Ishikawa (cell line): Measurements from ENCODE around the gene GLE1.

ENCODE experiments used
- CEBPB ChIP-seq: IDR thresholded peaks from 2 replicates; pipeline ENCODE4 v1.6.1; 2012
- CREB1 ChIP-seq: IDR thresholded peaks from 2 replicates; pipeline ENCODE4 v1.6.1; 2012; ENCODE audit warnings: low read depth
- EGR1 ChIP-seq: IDR thresholded peaks from 2 replicates; pipeline ENCODE4 v1.6.1; 2012
- EP300 ChIP-seq: IDR thresholded peaks from 2 replicates; pipeline ENCODE4 v1.6.1; 2012; ENCODE audit warnings: borderline replicate concordance
- FOXM1 ChIP-seq: IDR thresholded peaks from 2 replicates; pipeline ENCODE4 v1.6.1; 2012; ENCODE audit warnings: low read depth, borderline replicate concordance
- NFIC ChIP-seq: IDR thresholded peaks from 2 replicates; pipeline ENCODE4 v1.6.1; 2012
- RAD21 ChIP-seq: IDR thresholded peaks from 2 replicates; pipeline ENCODE4 v1.6.1; 2012; ENCODE audit warnings: low read depth
- TCF12 ChIP-seq: IDR thresholded peaks from 2 replicates; pipeline ENCODE4 v1.6.1; 2012; ENCODE audit warnings: low read depth
- TEAD4 ChIP-seq: IDR thresholded peaks from 2 replicates; pipeline ENCODE4 v1.6.1; 2012
- ZBTB7A ChIP-seq: IDR thresholded peaks from 2 replicates; pipeline ENCODE4 v1.6.1; 2012; ENCODE audit warnings: low read depth
- TF ChIP-seq, protein P1 (sequence below): IDR thresholded peaks from 2 replicates; pipeline ENCODE4 v1.6.1; 2012
- TF ChIP-seq, protein P2 (sequence below): IDR thresholded peaks from 2 replicates; pipeline ENCODE4 v1.6.1; 2012
- TF ChIP-seq, protein P3 (sequence below): IDR thresholded peaks from 2 replicates; pipeline ENCODE4 v1.6.1; 2012; ENCODE audit warnings: low read depth, mild to moderate bottlenecking

DNA sequence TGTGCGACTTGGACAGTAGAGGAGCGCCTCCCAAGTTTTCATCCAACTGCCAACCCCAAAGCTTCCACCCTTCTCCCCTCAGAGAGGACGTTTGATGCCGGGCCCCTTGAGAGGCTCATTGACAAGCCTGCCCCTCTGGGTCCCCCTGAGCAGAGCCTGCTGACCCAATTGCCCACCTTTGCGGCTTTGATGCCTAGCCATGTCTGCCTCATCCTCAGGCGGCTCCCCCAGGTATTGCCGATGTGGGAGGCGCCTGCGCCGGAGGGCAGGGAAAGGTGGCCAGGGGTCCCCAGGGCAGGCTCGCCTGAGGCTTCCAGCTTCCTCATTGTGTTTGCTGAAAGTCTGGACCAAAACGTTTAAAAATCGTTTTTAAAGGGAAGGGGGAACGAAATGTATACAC, 47.3 kb upstream of the GLE1 start:
- no peak for TF ChIP-seq RAD21
- no peak for TF ChIP-seq ZBTB7A
- TF ChIP-seq NFIC: no peak
- TF ChIP-seq, protein P1, sequence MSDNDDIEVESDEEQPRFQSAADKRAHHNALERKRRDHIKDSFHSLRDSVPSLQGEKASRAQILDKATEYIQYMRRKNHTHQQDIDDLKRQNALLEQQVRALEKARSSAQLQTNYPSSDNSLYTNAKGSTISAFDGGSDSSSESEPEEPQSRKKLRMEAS: no peak
- no peak for TF ChIP-seq CEBPB
- TF ChIP-seq EGR1: no peak
- no peak for TF ChIP-seq FOXM1
- TF ChIP-seq TEAD4: no peak
- no peak for TF ChIP-seq EP300
- TF ChIP-seq, protein P2, sequence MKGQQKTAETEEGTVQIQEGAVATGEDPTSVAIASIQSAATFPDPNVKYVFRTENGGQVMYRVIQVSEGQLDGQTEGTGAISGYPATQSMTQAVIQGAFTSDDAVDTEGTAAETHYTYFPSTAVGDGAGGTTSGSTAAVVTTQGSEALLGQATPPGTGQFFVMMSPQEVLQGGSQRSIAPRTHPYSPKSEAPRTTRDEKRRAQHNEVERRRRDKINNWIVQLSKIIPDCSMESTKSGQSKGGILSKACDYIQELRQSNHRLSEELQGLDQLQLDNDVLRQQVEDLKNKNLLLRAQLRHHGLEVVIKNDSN: no peak
- no peak for TF ChIP-seq CREB1
- TF ChIP-seq TCF12: no peak
- TF ChIP-seq, protein P3, sequence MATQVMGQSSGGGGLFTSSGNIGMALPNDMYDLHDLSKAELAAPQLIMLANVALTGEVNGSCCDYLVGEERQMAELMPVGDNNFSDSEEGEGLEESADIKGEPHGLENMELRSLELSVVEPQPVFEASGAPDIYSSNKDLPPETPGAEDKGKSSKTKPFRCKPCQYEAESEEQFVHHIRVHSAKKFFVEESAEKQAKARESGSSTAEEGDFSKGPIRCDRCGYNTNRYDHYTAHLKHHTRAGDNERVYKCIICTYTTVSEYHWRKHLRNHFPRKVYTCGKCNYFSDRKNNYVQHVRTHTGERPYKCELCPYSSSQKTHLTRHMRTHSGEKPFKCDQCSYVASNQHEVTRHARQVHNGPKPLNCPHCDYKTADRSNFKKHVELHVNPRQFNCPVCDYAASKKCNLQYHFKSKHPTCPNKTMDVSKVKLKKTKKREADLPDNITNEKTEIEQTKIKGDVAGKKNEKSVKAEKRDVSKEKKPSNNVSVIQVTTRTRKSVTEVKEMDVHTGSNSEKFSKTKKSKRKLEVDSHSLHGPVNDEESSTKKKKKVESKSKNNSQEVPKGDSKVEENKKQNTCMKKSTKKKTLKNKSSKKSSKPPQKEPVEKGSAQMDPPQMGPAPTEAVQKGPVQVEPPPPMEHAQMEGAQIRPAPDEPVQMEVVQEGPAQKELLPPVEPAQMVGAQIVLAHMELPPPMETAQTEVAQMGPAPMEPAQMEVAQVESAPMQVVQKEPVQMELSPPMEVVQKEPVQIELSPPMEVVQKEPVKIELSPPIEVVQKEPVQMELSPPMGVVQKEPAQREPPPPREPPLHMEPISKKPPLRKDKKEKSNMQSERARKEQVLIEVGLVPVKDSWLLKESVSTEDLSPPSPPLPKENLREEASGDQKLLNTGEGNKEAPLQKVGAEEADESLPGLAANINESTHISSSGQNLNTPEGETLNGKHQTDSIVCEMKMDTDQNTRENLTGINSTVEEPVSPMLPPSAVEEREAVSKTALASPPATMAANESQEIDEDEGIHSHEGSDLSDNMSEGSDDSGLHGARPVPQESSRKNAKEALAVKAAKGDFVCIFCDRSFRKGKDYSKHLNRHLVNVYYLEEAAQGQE: no peak
